Kidney (tissue), 14 donors: ENCODE data around the gene TSPAN31. TPM values are rescaled to one million over a fixed set of nuclear protein-coding genes. Genes with fewer than 3 reads are reported as not detected.

ENCODE experiments used
- DNase-seq, 5 donors: peaks; one replicate each; pipeline ENCODE4 v3.0.0-alpha.2; 2013 to 2020
- FAIRE-seq: peaks from 2 replicates; lab custom pipeline; 2012; peaks lifted over from hg19 to GRCh38; lab: Jason Lieb, UNC
- H3K27ac ChIP-seq, 2 donors: one replicate each; pipeline ENCODE4 v1.7.0; 2013; ENCODE audit warnings: low read depth in 2 of 2, low read length in 2 of 2, inconsistent platforms in 1 of 2
- H3K27me3 ChIP-seq: one replicate; pipeline ENCODE4 v1.7.1; 2013; ENCODE audit warnings: low read length, inconsistent platforms; ENCODE audit not compliant: control insufficient read depth, insufficient read depth
- H3K36me3 ChIP-seq, 3 donors: one replicate each; pipeline versions ENCODE4 v1.7.0 to v1.7.1; 2013; ENCODE audit warnings: low read length in 3 of 3, control low read depth in 1 of 3, inconsistent platforms in 1 of 3; ENCODE audit not compliant: insufficient read depth in 3 of 3, control insufficient read depth in 2 of 3
- H3K4me1 ChIP-seq, 3 donors: one replicate each; pipeline versions ENCODE4 v1.7.0 to v1.7.1; 2013; ENCODE audit warnings: low read length in 3 of 3, inconsistent platforms in 1 of 3, low read depth in 1 of 3; ENCODE audit not compliant: control insufficient read depth in 2 of 3, insufficient read depth in 2 of 3
- H3K4me3 ChIP-seq, 3 donors: one replicate each; pipeline versions ENCODE4 v1.7.0 to v1.8.1; 2013; ENCODE audit warnings: low read length in 3 of 3, control low read depth in 1 of 3, inconsistent platforms in 1 of 3
- H3K9ac ChIP-seq, 3 donors: one replicate each; pipeline versions ENCODE4 v1.7.0 to v1.7.1; 2013; ENCODE audit warnings: low read length in 3 of 3, control low read depth in 1 of 3, inconsistent platforms in 1 of 3
- H3K9me3 ChIP-seq, 3 donors: one replicate each; pipeline versions ENCODE4 v1.7.0 to v1.7.1; 2013; ENCODE audit warnings: low read length in 3 of 3, control low read depth in 1 of 3, inconsistent platforms in 1 of 3; ENCODE audit not compliant: control insufficient read depth in 2 of 3, insufficient read depth in 1 of 3
- intact Hi-C: fragments of 100-400 bp; cut with DNase I; formaldehyde crosslinking; loops from one replicate; pipeline ENCODE4 v1.11.1; 2022
- polyA plus RNA-seq: library from polyadenylated mRNA; stranded (reverse); fragments of 350-450 nt; fragmentation: Illumina TruSeq; extraction: RNeasy Lipid Tissue Mini Kit (QIAGEN cat#74804); gene quantifications from one replicate; pipeline ENCODE4 v1.2.3, GENCODE V29; 2014; ENCODE audit warnings: low read depth, low replicate concordance; ENCODE audit not compliant: insufficient read depth
- total RNA-seq: library from RNA; stranded (reverse); fragmentation: NEBNext Ultra II Directional; extraction: Animal tissue kit (Norgen Biotek cat#: 25700); gene quantifications from one replicate; pipeline ENCODE4 v1.2.1, GENCODE V29; 2021
- TF ChIP-seq, protein P1 (sequence below): IDR thresholded peaks from 3 replicates; pipeline ENCODE4 v1.5.1; 2012; ENCODE audit warnings: mild to moderate bottlenecking, moderate library complexity, borderline replicate concordance; ENCODE audit not compliant: insufficient read depth; ENCODE audit errors: extremely low read depth
- donor health status: control.
- donor health status: control.
- donor health status: control.
- donor health status: control.
- donor health status: control.
- donor health status: DM: yes; HTN: yes; CAD: no.
- donor health status: Normal renal cell carcinoma (clear cell type).

Gene TSPAN31
- total and polyA plus RNA-seq, 2 donors from 2014 or later = 53.3 to 60.1 TPM

DNA sequence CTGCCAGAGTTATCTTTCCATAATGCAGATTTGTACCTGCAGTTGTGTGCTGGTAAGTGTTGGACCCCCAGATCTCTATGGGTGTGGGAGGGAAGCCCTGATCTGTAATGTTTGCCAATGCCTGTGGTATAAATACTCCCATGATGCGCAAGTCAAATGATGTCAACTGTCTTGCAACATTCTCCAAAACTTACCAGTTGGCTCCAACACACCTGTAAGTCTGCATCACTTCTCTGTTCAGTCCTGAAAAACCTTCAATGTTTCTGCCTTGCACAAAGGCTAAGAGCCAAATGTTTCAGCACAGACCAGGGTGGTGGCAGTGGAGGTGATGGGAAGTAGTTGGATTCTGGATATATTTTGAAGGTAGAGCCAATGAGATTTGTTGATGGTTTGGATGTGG lies 47.8 kb upstream of the TSPAN31 start:
- H3K36me3 ChIP-seq = peaks cover 5 to 19% (median 11%) of the 10 kb centered on the region in 3 donors
- H3K4me1 ChIP-seq = peaks cover 0 to 7% (median 6%) of the 10 kb centered on the region in 3 donors
- H3K27me3 ChIP-seq = no peaks in the 10 kb centered on the region
- H3K4me3 ChIP-seq = no peak overlapping the region
- no peak for FAIRE-seq
- no peaks in the 10 kb centered on the region for H3K9me3 ChIP-seq
- DNase-seq = no peak
- H3K9ac ChIP-seq = no peak overlapping the region
- TF ChIP-seq, protein P1, sequence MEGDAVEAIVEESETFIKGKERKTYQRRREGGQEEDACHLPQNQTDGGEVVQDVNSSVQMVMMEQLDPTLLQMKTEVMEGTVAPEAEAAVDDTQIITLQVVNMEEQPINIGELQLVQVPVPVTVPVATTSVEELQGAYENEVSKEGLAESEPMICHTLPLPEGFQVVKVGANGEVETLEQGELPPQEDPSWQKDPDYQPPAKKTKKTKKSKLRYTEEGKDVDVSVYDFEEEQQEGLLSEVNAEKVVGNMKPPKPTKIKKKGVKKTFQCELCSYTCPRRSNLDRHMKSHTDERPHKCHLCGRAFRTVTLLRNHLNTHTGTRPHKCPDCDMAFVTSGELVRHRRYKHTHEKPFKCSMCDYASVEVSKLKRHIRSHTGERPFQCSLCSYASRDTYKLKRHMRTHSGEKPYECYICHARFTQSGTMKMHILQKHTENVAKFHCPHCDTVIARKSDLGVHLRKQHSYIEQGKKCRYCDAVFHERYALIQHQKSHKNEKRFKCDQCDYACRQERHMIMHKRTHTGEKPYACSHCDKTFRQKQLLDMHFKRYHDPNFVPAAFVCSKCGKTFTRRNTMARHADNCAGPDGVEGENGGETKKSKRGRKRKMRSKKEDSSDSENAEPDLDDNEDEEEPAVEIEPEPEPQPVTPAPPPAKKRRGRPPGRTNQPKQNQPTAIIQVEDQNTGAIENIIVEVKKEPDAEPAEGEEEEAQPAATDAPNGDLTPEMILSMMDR = no peak
- intact Hi-C loops = no loop called here
- no peak overlapping the region for H3K27ac ChIP-seq

DNA sequence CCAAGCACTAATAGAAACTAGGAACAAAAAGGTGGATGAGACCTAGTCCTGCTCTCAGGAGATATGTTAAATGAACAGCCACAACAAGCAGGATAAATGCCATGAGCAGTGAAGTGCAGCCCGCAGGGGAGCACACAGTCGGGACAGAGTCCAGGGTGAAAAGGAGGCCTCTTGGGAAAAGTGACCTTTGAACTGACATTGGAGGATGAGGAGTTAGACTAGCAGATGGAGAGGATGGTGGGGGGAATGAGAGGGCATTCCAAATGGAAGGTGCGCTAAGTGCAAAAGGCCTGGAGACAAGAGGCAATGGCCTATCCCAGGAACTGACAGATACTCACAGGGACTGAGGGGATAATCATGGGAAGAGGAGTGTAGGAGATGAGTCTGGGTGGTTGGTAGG lies 46.4 kb upstream of the TSPAN31 start:
- TF ChIP-seq, protein P1 = no peak
- DNase-seq (no peak), FAIRE-seq (no peak)
- Histone ChIP-seq H3K9ac (no peak overlapping the region), H3K27me3 (no peaks in the 10 kb centered on the region), H3K4me3 (no peak overlapping the region), H3K4me1 (peaks cover 0 to 7% (median 6%) of the 10 kb centered on the region in 3 donors), H3K36me3 (peaks cover 7 to 19% (median 11%) of the 10 kb centered on the region in 3 donors), H3K27ac (no peak overlapping the region), H3K9me3 (no peaks in the 10 kb centered on the region)
- intact Hi-C loops = no loop called here

DNA sequence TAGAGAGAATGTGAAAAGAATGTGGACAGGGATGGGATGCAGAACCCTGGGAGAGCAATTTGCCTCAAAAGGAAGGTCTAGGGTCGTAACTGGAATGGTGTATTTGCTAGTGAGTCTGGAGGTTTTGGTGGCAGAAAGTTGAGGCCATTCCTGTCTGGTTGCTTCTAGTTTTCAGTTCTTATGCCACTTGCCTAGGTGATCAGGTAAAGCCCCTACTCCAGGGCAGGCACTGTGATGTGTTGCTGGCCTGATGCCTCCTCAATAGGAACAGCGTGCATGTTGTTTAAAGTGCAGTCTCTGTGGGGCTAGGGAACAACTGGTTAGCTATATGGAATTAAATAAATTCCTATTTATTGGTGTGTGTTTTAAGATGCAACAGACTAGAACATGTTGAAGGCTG lies 44.5 kb upstream of the TSPAN31 start:
- H3K27me3 ChIP-seq = no peaks in the 10 kb centered on the region
- TF ChIP-seq, protein P1 = no peak
- H3K4me1 ChIP-seq = no peaks in the 10 kb centered on the region
- H3K27ac ChIP-seq = no peak overlapping the region
- no peak overlapping the region for H3K4me3 ChIP-seq
- intact Hi-C loops = no loop called here
- H3K9ac ChIP-seq = no peak overlapping the region
- no peak for FAIRE-seq
- H3K9me3 ChIP-seq = no peaks in the 10 kb centered on the region
- no peak for DNase-seq
- H3K36me3 ChIP-seq = peaks cover 7 to 19% (median 15%) of the 10 kb centered on the region in 3 donors

DNA sequence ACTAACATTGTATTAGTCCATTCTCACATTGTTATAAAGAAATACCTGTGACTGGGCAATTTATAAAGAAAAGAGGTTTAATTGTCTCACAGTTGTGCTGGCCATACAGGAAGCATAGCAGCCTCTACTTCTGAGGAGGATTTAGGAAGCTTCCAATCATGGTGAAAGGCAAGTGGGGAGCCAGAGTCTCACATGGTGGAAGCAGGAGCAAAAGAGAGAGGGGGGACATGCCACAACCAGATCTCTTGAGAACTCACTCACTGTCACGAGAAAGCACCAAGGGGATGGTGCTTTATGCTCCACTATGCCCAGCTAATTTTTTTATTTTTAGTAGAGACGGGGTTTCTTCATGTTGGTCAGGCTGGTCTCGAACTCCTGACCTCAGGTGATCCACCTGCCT lies 37.6 kb upstream of the TSPAN31 start:
- intact Hi-C loops = no loop called here
- FAIRE-seq (no peak), DNase-seq (no peak)
- TF ChIP-seq, protein P1 = no peak
- Histone ChIP-seq H3K36me3 (peaks cover 2 to 7% (median 3%) of the 10 kb centered on the region in 3 donors), H3K27ac (no peak overlapping the region), H3K27me3 (no peaks in the 10 kb centered on the region), H3K9ac (no peak overlapping the region), H3K4me3 (no peak overlapping the region), H3K9me3 (no peaks in the 10 kb centered on the region), H3K4me1 (no peaks in the 10 kb centered on the region)
